Astrocyte of the spinal cord (primary cell): ENCODE data around the gene LPP.

ENCODE experiments used
- DNase-seq: peaks from one replicate; pipeline ENCODE4 v3.0.0; 2011; ENCODE audit warnings: low read depth, low spot score
- H3K4me3 ChIP-seq: 2 replicates; pipeline ENCODE4 v1.5.1; 2011; ENCODE audit warnings: low read depth, mild to moderate bottlenecking, low read length, moderate library complexity
- in situ Hi-C: cut with HindIII; loops from 2 replicates; pipeline ENCODE4 v1.10.0; 2017; ENCODE audit warnings: low sequenced_read_pairs
- TF ChIP-seq, protein P1 (sequence below): IDR thresholded peaks from 2 replicates; pipeline ENCODE4 v1.5.1; 2012; ENCODE audit warnings: low read depth, mild to moderate bottlenecking, low read length, inconsistent platforms

LPP gene

DNA sequence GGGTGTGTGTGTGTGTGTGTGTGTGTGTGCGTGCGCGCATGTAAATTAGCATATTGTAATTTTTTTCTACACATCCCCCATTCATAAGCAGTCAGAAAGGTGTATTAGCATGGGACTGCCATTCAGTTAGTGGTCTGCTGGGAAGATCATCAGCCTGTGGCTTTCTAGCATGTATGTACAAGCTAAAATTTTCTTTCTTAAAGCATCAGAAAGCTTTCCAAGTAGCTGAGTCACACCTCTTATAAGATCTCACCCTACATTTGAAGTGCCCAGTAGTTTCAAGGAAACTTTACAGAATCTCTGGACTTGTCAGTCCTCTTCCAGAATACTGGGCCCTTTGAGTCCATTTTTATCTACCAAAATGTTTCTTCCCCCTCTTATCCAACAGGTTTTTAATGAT, 606.5 kb downstream of the LPP start:
- in situ Hi-C loops, result no loop called here
- DNase-seq, result peak; percentile 65
- TF ChIP-seq, protein P1, sequence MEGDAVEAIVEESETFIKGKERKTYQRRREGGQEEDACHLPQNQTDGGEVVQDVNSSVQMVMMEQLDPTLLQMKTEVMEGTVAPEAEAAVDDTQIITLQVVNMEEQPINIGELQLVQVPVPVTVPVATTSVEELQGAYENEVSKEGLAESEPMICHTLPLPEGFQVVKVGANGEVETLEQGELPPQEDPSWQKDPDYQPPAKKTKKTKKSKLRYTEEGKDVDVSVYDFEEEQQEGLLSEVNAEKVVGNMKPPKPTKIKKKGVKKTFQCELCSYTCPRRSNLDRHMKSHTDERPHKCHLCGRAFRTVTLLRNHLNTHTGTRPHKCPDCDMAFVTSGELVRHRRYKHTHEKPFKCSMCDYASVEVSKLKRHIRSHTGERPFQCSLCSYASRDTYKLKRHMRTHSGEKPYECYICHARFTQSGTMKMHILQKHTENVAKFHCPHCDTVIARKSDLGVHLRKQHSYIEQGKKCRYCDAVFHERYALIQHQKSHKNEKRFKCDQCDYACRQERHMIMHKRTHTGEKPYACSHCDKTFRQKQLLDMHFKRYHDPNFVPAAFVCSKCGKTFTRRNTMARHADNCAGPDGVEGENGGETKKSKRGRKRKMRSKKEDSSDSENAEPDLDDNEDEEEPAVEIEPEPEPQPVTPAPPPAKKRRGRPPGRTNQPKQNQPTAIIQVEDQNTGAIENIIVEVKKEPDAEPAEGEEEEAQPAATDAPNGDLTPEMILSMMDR, result no peak
- H3K4me3 ChIP-seq, result no peak overlapping the region

- no peak for DNase-seq
- TF ChIP-seq, protein P1, result no peak
- in situ Hi-C loops, result no loop called here
- H3K4me3 ChIP-seq, result no peak overlapping the region
Observed at GRCh38 chr3:188761439-188761838, 607.5 kb downstream of the LPP start.

- in situ Hi-C loops, result no loop called here
- TF ChIP-seq, protein P1, result no peak
- no peak for DNase-seq
- H3K4me3 ChIP-seq, result no peak overlapping the region
Observed at GRCh38 chr3:188761964-188762363, 608.0 kb downstream of the LPP start.

GRCh38 chr3:188764609-188765008, 610.7 kb downstream of the LPP start:
- in situ Hi-C loops, result no loop called here

GRCh38 chr3:188769831-188770230, 615.9 kb downstream of the LPP start:
- DNase-seq, result no peak
- no peak overlapping the region for H3K4me3 ChIP-seq
- in situ Hi-C loops, result no loop called here
- TF ChIP-seq, protein P1, result no peak

More at GRCh38 chr3:188764609-188765008, 610.7 kb downstream of the LPP start:
- H3K4me3 ChIP-seq, result no peak overlapping the region
- DNase-seq, result no peak
- TF ChIP-seq, protein P1, result no peak

GRCh38 chr3:188772886-188773285, 618.9 kb downstream of the LPP start:
- TF ChIP-seq, protein P1, result no peak
- DNase-seq, result peak; percentile 85
- no peak overlapping the region for H3K4me3 ChIP-seq
- in situ Hi-C loops, result no loop called here

DNA sequence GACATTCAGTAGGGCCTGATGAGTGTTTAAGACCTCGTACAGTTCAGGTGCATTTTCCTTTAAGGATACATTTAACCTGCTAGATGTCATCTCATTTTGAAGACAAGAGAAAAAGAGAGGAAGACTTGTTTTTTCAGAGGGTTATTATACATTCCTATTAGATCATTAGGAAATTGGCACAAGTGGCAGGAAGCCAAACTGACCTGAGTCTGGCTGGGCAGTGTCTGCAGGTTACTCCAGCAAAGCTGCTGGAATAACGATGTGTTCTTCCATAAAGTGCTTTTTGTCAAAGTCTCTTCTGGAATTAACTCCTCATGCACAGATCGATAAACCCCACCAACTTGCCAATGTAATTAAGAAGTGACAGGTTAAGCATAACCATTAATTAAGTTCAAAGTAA, 621.5 kb downstream of the LPP start:
- DNase-seq, result no peak
- H3K4me3 ChIP-seq, result no peak overlapping the region
- TF ChIP-seq, protein P1, result no peak
- in situ Hi-C loops, result no loop called here
